Fibroblast of villous mesenchyme (primary cell): ENCODE data around the gene ACAA1. TPM values are rescaled to one million over a fixed set of nuclear protein-coding genes. Genes with fewer than 3 reads are reported as not detected.

Experiments
- DNase-seq: peaks from one replicate; pipeline ENCODE4 v3.0.0-alpha.2; 2010; ENCODE audit warnings: low read depth
- H3K4me3 ChIP-seq: 2 replicates; pipeline ENCODE4 v1.5.1; 2011; ENCODE audit warnings: low read depth, mild to moderate bottlenecking, low read length
- CTCF ChIP-seq: IDR thresholded peaks from 2 replicates; pipeline ENCODE4 v1.5.1; 2012; ENCODE audit warnings: low read depth, mild to moderate bottlenecking, low read length; ENCODE audit not compliant: insufficient read depth
- total RNA-seq: library from RNA; depleted of rRNA; stranded (reverse); fragments of >200 nt; gene quantifications from 2 replicates; pipeline ENCODE4 v1.2.3, GENCODE V29; 2012

ACAA1 gene
- total RNA-seq, 1 donor: 18.1 TPM

DNA sequence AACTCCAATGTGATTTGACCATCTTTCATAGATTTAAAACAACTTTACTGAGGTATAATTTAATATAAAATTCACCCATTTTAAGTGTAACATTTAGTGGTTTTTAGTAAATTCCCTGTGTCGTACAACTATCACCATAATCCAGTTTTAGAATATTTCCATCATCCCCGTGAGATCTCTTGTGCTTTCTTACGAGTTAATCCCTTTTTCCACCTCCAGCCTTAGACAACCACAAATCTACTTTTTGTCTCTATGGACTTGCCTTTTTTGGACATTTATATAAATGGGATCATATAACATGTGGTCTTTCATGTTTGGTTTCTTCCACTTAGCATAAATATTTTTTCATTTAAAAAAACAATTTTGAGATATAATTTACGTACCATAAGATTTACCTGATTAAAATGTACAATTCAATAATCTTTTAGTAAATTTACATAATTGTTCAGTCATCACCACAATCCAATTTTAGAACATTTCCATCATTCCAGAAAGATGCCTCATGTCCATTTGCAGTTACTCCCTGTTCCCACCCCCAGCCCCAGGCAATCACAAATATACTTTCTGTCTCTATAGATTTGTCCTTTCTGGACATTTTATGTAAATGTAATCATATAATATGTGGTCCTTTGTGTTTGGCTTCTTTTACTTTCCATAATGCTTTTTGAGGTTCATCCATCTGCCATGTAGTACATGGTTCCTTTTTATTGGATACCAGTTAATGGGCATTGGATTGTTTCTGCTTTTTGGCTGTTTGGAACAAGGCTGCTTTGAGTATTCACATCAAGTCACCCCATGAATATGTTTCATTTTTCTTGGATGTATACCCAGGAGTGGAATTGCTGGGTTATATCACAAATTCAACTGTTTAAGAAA lies 31.5 kb upstream of the ACAA1 start:
- no peak overlapping the region for H3K4me3 ChIP-seq
- TF ChIP-seq CTCF: no peak
- peak; percentile 56 for DNase-seq

GRCh38 chr3:38167591-38167990 lies 30.7 kb upstream of the ACAA1 start:
- DNase-seq: no peak
- TF ChIP-seq CTCF: no peak
- no peak overlapping the region for H3K4me3 ChIP-seq

DNA sequence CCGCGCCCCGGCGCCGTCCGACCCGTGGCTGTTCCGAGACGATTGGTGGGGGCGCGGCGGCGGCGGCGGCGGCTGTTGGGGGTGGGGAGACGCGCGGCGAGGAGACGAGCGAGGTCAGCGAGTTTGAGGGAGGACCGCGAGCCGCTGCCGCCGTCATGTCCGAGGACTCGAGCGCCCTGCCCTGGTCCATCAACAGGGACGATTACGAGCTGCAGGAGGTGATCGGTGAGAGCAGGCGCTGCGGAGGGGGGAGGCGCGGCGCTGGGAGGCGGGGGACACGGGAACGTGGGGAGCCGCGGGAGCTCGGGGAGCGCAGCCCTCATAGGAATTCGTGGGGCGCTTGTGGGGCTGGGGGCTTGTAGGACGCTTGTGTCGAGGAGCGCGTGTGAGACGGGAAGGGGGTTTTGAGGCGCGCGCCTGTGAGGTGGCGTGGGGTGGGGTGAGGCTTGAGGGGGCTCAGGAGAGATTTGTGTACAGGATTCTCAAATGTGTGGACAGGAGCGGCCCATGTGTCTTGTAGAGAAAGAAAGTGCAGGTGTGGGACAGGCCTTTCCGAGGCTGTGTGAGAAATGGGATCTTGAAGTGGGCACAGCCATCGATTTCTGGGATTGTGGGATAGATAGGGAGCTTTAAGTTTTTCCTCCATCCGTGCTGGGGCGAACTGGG lies 28.9 kb upstream of the ACAA1 start:
- H3K4me3 ChIP-seq: peak overlapping the region; percentile 87
- no peak for TF ChIP-seq CTCF
- peak; percentile 40 for DNase-seq

DNA sequence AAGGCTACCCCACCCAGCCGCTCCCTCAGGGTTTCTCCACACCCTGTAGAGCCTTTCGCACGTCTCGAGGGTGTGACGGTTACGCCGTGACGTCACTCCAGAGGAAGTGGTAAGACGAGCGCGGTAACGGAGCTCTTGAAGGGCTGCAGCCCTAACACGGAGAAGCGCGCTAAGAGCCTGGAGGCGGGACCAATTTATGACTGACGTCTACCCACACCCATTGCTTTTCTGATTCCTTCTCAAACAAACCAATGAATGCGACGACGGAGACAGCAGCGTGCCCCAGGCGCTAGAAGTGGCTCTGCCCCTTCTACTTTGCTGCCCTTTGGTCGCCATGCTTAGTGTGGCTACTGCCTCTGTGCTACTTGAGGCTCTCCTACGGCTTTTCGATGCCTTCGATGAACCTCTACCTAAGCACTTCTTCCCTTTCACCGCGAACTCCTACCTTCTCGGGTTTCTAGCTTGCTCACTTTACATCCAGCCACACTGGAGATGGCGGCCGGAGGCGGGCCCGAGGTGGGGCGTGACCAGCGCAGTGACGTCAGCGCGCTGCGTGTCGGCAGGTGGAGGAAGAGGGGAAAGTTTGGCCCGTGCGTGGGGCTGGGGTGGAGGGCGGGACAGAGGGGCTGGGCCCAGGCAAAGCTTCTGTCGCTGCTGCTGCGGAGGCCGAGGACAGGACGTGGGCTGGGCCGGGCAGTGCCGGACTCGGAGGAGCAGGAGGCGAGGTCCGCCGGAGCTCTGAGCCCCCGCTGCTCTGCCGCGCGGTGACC lies 28.2 kb upstream of the ACAA1 start, which contains the start of gene OXSR1:
TSS of gene OXSR1 (plus strand) at position 586 of the 770 bp plus-strand sequence. CDS start 340 bp downstream, outside the sequence.
- TF ChIP-seq CTCF: no peak
- DNase-seq: peak; percentile 100
- H3K4me3 ChIP-seq: peak within 1 kb of the TSS; percentile 87

DNA sequence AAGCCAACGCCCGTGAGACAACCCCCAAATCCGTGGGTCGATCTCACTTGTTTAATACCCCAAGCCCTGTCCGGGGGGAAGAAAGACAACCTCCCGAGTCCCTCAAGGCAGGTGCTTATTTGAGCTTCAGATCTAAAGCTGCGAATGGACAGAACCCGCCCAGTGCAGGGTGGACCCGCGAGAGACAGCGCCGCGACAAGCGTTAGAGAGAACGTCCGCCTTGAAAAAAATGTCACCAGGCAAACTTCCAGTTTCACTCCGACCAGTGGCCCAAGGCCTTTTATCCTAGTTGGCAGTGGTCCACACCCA lies 27.7 kb upstream of the ACAA1 start:
- TF ChIP-seq CTCF: no peak
- DNase-seq: no peak
- peak overlapping the region; percentile 87 for H3K4me3 ChIP-seq

DNA sequence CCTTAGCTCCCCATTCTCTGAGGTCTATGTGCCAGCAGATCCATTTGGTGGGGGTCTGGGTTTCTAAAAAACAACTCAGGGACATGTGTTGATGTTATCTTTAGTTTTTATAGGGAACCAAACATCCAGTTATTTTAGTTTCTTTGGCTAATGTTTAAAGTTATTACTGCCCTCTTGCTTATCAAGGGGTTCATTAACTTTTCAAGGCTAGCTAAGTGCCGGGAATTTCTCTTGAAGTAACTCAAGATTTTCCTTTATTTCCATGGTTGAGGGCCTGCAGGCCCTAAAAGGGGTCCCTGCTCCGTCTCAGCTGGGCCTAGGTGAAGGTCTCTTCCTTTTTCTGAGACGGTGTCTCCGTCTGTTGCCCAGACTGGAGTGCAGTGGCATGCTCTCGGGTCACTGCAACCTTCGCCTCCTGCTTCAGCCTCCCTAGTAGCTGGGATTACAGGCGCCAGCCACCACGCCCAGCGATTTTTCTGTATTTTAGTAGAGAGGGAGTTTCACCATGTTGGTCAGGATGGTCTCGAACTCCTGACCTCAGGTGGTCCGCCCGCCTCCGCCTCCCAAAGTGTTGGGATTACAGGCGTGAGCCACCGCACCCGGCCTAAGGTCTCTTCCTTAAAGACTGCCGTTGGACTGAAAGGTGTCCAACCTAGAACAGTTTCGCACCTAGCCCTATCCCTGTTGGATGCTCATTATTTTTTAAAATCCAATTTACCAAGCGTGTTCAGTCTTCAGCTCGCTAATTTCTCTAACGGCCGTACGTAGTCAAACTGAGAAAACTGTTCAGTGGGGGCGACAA lies 27.1 kb upstream of the ACAA1 start:
- H3K4me3 ChIP-seq: peak overlapping the region; percentile 87
- no peak for TF ChIP-seq CTCF
- DNase-seq: no peak
